Caco-2 (cell line): ENCODE measurements around the gene DRD4. TPM values are rescaled to one million over a fixed set of nuclear protein-coding genes. Genes with fewer than 3 reads are reported as not detected.

Experiments
- BruUV-seq: library from RNA; stranded (reverse); fragments of 400-500 nt; replicated peaks from 2 replicates; lab custom pipeline; 2021; lab: Mats Ljungman, UMichigan
- CTCF ChIA-PET: fragments of 300-600 bp; sonication (Branson Sonifier 250); formaldehyde crosslinking; loops from one replicate; lab custom pipeline; 2022; ENCODE audit warnings: antibody characterized with exemption; lab: Charles Lee
- POLR2A ChIA-PET: fragments of 300-600 bp; sonication (Branson Sonifier 250); formaldehyde crosslinking; loops from one replicate; lab custom pipeline; 2022; ENCODE audit warnings: antibody characterized with exemption; lab: Charles Lee
- DNase-seq, 2 experiments: peaks; one replicate each; pipeline versions ENCODE4 v3.0.0 to v3.0.0-alpha.2; 2020 to 2022
- H3K27me3 ChIP-seq: replicated peaks from 2 replicates; pipeline ENCODE4 v1.6.0; 2011; ENCODE audit warnings: low read length; ENCODE audit not compliant: control insufficient read depth, insufficient read depth
- H3K36me3 ChIP-seq: 2 replicates; pipeline ENCODE4 v1.5.1; 2011; ENCODE audit warnings: low read length; ENCODE audit not compliant: control insufficient read depth, insufficient read depth
- H3K4me1 ChIP-seq: fragments of 250-450 bp; sonication (Bioruptor Pico); 2 replicates; pipeline ENCODE4 v1.5.1; 2020; ENCODE audit warnings: mild to moderate bottlenecking
- H3K4me3 ChIP-seq: 2 replicates; pipeline ENCODE4 v1.5.1; 2011; ENCODE audit warnings: low read depth, mild to moderate bottlenecking, control low read depth, low read length
- H3K9me3 ChIP-seq: fragments of 250-450 bp; sonication (Bioruptor Pico); 2 replicates; pipeline ENCODE4 v1.5.1; 2020; ENCODE audit warnings: mild to moderate bottlenecking, moderate library complexity
- H3K27ac Mint-ChIP-seq: one replicate; pipeline ENCODE4 v1.8.0; 2022; ENCODE audit warnings: mixed read lengths; ENCODE audit not compliant: unreplicated experiment
- H3K27me3 Mint-ChIP-seq: one replicate; pipeline ENCODE4 v1.8.0; 2022; ENCODE audit warnings: mixed read lengths; ENCODE audit not compliant: insufficient read depth, unreplicated experiment
- H3K36me3 Mint-ChIP-seq: one replicate; pipeline ENCODE4 v1.8.0; 2022; ENCODE audit warnings: mild to moderate bottlenecking, mixed read lengths; ENCODE audit not compliant: insufficient read depth, unreplicated experiment
- H3K4me1 Mint-ChIP-seq: one replicate; pipeline ENCODE4 v1.8.0; 2022; ENCODE audit warnings: low read depth, mixed read lengths; ENCODE audit not compliant: unreplicated experiment
- H3K4me3 Mint-ChIP-seq: one replicate; pipeline ENCODE4 v1.8.0; 2022; ENCODE audit warnings: mild to moderate bottlenecking, moderate library complexity, mixed read lengths; ENCODE audit not compliant: unreplicated experiment
- H3K9me3 Mint-ChIP-seq: one replicate; pipeline ENCODE4 v1.8.0; 2022; ENCODE audit warnings: mixed read lengths; ENCODE audit not compliant: unreplicated experiment
- intact Hi-C: fragments of 100-400 bp; cut with micrococcal nuclease; formaldehyde crosslinking; loops from one replicate; pipeline ENCODE4 v1.10.0; 2022; ENCODE audit not compliant: unreplicated experiment
- total RNA-seq: library from RNA; stranded (reverse); gene quantifications from 2 replicates; pipeline ENCODE4 v1.2.3, GENCODE V29; 2022
- TF ChIP-seq, protein P1 (sequence below), 2 experiments: fragments of 200-600 bp in 1 of 2; IDR thresholded peaks; 1 replicate in 1 of 2; 2 replicates in 1 of 2; pipeline versions ENCODE4 v1.5.1 to v1.8.0; 2011 to 2022; ENCODE audit warnings: antibody characterized with exemption in 1 of 2, control low read depth in 1 of 2, inconsistent platforms in 1 of 2, low read depth in 1 of 2, low read length in 1 of 2, mild to moderate bottlenecking in 1 of 2, moderate library complexity in 1 of 2; ENCODE audit not compliant: insufficient read depth in 1 of 2, severe bottlenecking in 1 of 2, unreplicated experiment in 1 of 2

DRD4 gene
- total RNA-seq, 1 experiment from 2014 or later: 1.0 TPM

DNA sequence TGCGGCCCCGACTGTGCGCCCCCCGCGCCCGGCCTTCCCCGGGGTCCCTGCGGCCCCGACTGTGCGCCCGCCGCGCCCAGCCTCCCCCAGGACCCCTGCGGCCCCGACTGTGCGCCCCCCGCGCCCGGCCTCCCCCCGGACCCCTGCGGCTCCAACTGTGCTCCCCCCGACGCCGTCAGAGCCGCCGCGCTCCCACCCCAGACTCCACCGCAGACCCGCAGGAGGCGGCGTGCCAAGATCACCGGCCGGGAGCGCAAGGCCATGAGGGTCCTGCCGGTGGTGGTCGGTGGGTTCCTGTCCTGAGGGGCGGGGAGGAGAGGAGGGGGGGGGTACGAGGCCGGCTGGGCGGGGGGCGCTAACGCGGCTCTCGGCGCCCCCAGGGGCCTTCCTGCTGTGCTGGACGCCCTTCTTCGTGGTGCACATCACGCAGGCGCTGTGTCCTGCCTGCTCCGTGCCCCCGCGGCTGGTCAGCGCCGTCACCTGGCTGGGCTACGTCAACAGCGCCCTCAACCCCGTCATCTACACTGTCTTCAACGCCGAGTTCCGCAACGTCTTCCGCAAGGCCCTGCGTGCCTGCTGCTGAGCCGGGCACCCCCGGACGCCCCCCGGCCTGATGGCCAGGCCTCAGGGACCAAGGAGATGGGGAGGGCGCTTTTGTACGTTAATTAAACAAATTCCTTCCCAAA, 3.1 kb downstream of the DRD4 start:
- no peak overlapping the region for H3K27ac Mint-ChIP-seq

DNA sequence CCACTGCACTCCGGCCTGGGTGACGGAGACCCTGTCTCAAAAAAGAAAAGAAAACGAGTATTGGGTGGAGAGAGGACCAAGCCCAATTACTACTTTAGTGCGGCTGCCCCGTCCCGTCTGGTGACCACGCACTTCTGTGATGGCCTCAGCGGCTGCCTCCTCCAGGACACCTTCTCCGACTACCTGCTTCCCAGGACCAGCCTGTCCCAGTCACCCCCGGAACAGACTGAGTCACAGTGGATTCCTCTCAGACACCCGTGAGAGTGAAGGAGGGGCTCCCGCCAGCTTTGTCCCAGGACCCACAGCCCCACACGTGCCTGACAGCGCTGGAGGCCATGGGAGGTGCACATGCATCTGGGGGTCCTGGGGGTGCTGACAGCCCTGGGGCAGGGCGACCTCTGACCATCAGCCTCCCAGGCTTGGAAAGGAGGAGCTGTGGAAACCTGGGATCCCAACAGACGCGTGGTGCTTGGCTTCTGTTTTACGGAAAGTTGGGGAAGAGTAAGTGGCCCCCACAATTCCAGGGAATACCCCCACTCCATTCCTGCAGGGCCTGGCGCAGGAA, 4.8 kb downstream of the DRD4 start:
- no peaks in the 10 kb centered on the region for H3K27me3 ChIP-seq

More for the DNA sequence above, 3.1 kb downstream of the DRD4 start:
- Histone ChIP-seq H3K4me1 (no peaks in the 10 kb centered on the region), H3K36me3 (no peaks in the 10 kb centered on the region; the same call in 1 of the 2 replicates), H3K9me3 (no peaks in the 10 kb centered on the region), H3K4me3 (no peak overlapping the region), H3K27me3 (no peaks in the 10 kb centered on the region)
- peaks cover 59% of the 10 kb centered on the region for H3K36me3 Mint-ChIP-seq
- BruUV-seq: no TSS peak
- H3K4me1 Mint-ChIP-seq: no peaks in the 10 kb centered on the region
- POLR2A ChIA-PET: no interaction called here
- DNase-seq: no peak
- no peaks in the 10 kb centered on the region for H3K9me3 Mint-ChIP-seq
- no peak overlapping the region for H3K4me3 Mint-ChIP-seq
- TF ChIP-seq, protein P1, sequence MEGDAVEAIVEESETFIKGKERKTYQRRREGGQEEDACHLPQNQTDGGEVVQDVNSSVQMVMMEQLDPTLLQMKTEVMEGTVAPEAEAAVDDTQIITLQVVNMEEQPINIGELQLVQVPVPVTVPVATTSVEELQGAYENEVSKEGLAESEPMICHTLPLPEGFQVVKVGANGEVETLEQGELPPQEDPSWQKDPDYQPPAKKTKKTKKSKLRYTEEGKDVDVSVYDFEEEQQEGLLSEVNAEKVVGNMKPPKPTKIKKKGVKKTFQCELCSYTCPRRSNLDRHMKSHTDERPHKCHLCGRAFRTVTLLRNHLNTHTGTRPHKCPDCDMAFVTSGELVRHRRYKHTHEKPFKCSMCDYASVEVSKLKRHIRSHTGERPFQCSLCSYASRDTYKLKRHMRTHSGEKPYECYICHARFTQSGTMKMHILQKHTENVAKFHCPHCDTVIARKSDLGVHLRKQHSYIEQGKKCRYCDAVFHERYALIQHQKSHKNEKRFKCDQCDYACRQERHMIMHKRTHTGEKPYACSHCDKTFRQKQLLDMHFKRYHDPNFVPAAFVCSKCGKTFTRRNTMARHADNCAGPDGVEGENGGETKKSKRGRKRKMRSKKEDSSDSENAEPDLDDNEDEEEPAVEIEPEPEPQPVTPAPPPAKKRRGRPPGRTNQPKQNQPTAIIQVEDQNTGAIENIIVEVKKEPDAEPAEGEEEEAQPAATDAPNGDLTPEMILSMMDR (IDR thresholded peaks at IDR 0.05; ENCODE audit: insufficient read depth in 1 of 2, low read depth in 1 of 2, low read length in 1 of 2, severe bottlenecking in 1 of 2, unreplicated experiment in 1 of 2): no peak
- intact Hi-C loops: no loop called here
- CTCF ChIA-PET: no interaction called here
- H3K27me3 Mint-ChIP-seq: no peaks in the 10 kb centered on the region

DNA sequence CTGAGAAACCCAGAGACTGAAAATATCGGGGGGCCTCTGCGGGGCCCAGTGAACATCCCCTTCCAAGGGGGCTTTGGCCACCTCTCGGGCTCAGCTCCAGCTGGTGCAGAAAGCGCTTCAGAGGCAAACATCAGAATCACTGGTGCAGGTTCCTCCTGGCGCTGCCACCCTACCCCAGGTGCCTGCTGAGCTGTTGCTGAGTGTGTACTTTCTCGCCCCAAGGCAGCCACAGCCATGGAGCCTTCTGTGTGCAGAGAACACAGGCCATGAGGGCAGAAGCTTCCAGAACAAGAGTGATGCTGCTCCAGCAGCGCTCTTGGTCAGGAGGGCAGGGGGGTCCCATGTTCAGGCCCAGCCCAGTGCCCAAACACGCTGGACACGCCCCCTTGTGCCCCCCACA, 6.3 kb downstream of the DRD4 start:
- no peak for DNase-seq
- ChIA-PET POLR2A (no interaction called here), CTCF (no interaction called here)
- Histone ChIP-seq H3K4me1 (no peaks in the 10 kb centered on the region), H3K9me3 (no peaks in the 10 kb centered on the region), H3K36me3 (no peaks in the 10 kb centered on the region; the same call in 1 of the 2 replicates), H3K4me3 (no peak overlapping the region), H3K27me3 (no peaks in the 10 kb centered on the region)
- TF ChIP-seq, protein P1 (IDR thresholded peaks at IDR 0.05; ENCODE audit: insufficient read depth in 1 of 2, low read depth in 1 of 2, low read length in 1 of 2, severe bottlenecking in 1 of 2, unreplicated experiment in 1 of 2): no peak
- H3K27ac Mint-ChIP-seq: no peak overlapping the region
- H3K4me1 Mint-ChIP-seq: no peaks in the 10 kb centered on the region
- BruUV-seq: no TSS peak
- H3K9me3 Mint-ChIP-seq: no peaks in the 10 kb centered on the region
- H3K27me3 Mint-ChIP-seq: no peaks in the 10 kb centered on the region
- no peak overlapping the region for H3K4me3 Mint-ChIP-seq
- intact Hi-C loops: no loop called here
- peaks cover 63% of the 10 kb centered on the region for H3K36me3 Mint-ChIP-seq

More for the DNA sequence above, 4.8 kb downstream of the DRD4 start:
- no peaks in the 10 kb centered on the region; the same call in 1 of the 2 replicates for H3K36me3 ChIP-seq
- no peaks in the 10 kb centered on the region for H3K4me1 Mint-ChIP-seq
- H3K4me3 Mint-ChIP-seq: no peak overlapping the region
- no TSS peak for BruUV-seq
- H3K4me1 ChIP-seq: no peaks in the 10 kb centered on the region
- ChIA-PET POLR2A (no interaction called here), CTCF (no interaction called here)
- no peaks in the 10 kb centered on the region for H3K9me3 Mint-ChIP-seq
- H3K27me3 Mint-ChIP-seq: no peaks in the 10 kb centered on the region
- no peak overlapping the region for H3K27ac Mint-ChIP-seq
- no peak overlapping the region for H3K4me3 ChIP-seq
- DNase-seq: no peak
- no peaks in the 10 kb centered on the region for H3K9me3 ChIP-seq
- H3K36me3 Mint-ChIP-seq: peaks cover 65% of the 10 kb centered on the region
- TF ChIP-seq, protein P1 (IDR thresholded peaks at IDR 0.05; ENCODE audit: insufficient read depth in 1 of 2, low read depth in 1 of 2, low read length in 1 of 2, severe bottlenecking in 1 of 2, unreplicated experiment in 1 of 2): no peak
- intact Hi-C loops: no loop called here
